Activated gamma-delta T cell treated with Interleukin-2 at 50 U/mL for 16 hours (primary cell): ENCODE results near the gene PAX2.

Experiments
- DNase-seq: peaks from one replicate; pipeline ENCODE4 v3.0.0-alpha.2; 2020

PAX2 gene

DNA sequence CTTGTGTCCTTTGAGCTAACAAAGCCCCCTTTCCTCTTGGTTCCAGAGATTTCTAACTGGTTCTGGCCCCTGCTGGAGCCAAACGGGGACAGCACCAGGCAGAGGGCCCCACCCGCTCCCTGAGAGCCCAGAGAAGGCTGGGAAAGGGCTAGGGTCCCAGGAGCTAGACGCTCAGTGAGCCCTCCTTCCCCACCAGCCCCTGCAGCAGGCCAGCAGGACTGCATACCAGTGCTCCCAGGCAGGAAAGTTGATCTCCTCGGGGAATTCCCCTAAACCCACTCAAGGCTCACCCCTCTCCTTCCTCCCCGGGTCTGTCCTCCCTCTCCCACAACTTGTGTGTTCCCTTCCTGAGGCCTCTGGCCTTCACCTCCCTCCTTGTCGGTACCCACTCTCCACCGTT lies 47.7 kb downstream of the PAX2 start:
- no peak for DNase-seq

DNA sequence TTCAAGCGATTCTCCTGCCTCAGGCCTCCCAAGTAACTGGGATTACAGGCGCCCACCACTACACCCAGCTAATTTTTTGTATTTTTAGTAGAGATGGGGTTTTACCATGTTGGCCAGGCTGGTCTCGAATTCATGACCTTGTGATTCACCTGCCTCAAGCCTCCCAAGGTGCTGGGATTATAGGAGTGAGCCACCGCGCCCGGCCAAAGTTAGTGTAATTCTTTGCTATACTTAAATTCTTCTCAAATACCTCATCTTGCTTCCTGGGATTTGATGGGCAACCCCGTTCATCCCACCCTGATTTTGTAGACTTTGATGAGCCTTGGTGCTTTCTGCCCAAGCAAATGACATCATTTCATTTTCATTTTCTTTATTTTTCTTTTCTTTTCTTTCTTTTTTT lies 54.5 kb downstream of the PAX2 start:
- DNase-seq = no peak

DNA sequence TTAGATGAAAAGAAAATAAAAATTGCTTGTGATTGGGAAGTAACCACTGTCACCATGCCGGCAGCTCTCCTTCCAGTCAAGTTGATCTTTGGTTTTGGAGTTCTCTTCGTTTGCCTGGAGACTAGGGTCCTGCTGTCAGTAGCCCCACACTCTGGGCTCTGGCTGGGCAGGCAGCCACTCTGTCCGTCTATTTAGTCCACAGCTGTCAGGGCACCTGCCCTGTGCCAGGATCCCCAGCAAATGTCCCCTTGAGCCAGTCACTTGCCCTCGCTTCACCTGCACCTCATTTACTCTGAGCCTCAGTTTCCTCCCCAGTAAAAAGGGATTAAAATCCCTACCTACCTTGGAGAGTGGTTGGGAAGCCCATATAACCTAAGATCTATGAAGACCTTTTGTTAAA lies 55.5 kb downstream of the PAX2 start:
- no peak for DNase-seq

DNA sequence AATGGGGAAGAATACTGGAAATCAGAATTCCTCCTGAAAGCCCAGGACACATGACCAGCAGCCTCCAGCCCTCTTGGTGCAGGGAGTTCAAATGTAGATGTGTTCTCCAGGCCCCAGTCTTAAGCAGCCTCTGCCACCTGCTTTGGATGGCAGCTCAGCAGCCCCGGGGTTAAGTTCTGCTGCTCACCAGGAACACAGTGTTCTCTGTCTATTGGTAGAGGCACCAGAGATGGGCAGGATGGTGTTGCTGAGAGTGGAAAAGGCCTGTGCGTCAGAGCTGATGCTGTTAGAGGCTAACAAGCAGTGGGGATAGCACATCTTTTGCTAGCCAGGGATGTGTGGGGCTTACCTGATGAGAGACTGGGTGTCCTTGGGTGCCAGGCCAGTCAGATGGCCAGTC lies 56.8 kb downstream of the PAX2 start:
- DNase-seq = no peak

DNA sequence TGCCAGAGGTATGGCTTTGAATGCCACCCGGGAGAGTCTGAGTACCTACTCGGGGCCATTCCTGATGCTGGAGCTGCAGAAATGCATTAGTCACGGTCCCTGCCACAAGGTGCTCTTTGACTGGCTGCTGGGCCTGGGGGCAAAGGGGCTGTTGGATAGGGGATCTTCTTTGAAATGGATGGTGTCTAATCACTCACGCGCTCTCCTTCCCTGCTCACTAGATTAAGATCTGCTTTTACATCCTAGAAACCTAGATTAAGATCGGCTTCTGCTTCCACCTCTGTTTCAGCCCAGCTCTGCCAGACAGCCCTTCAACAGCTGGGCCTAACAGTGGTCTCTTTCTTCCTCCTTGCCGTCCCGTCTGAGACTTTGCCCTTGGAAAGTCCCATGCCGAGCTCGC lies 57.2 kb downstream of the PAX2 start:
- no peak for DNase-seq

DNA sequence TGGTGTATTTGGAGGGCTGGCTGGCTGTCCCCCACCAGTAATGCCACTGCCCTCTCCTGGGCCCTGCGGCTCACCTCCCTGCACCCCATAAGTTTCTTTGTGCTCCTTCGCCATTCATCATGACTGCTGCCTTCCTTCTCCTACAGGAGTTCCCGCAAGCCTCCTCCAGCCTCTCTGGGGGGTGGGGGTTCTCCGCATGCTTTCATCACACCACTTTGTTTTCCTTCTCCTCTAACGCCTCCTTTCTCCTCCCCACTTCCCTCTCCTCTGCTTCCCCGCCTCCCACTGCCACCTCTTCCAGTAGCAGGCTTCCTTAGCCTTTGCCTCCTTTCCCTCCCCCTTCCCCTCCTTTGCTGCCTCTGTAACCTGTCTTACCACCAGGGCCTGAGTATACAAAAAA lies 58.1 kb downstream of the PAX2 start:
- DNase-seq = no peak

DNA sequence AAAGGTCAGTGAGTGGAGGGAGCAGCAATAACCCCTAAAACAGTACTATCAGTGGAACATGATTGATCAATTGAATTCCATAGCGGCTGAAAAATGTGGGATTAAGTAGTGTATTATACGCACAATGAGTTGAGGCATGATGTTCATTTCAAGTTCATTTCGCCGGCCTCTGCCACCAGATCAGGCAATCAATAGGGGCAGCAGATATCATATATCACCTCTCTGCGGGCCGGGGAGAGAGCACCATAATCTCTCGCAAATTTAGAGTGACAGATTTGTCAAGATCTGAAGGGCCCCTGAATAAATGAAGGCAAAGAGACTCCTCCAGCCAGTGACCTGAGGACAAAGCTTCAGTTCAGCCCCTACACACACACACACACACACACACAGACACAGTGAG lies 58.5 kb downstream of the PAX2 start:
- DNase-seq = no peak

DNA sequence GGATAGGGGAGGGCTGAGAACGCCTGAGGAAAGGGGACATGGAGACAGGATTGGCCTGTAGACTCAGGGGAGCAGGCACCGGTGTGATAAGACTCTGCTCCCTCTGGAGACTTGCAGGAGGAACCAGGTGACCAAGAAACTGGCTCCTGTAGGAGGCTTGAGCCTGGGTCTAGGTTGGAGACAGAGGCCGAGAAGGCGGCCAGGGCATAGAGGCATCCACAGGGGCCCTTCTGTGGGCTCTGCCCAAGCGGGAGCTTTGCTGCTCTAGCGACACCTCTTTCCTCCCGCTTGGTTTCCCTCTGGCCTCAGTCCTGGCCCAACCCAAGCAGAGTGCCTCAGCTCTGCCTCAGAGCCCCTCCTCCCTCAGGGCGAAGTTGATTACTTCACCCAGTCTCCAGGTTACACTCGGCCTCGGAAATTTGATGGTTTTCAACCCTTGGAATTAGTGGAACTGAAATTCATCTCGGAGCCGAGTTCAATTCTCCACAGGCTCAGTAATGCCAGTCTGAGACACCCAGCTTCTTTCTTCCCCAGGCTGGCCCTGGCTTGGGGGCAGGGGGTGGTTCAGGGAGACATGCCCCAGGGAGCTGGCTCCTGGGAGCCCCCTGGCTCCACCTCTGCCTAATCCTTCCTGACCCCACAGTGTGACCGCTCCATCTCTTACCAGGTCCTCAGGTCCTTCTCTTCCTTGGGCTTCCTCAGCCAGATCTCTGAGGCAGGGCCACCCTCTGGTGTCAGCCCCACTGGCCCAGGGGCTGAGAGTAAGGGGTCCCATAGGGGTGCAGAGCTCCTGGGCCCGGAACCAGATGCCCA lies 60.4 kb downstream of the PAX2 start:
- no peak for DNase-seq

DNA sequence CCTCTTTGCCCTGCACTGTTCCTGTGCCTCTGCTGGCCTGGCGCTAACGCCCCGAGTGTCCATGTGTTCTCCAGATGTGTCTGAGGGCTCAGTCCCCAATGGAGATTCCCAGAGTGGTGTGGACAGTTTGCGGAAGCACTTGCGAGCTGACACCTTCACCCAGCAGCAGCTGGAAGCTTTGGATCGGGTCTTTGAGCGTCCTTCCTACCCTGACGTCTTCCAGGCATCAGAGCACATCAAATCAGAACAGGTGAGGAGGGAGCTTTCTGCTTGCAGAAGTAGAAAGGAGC lies 60.9 kb downstream of the PAX2 start:
- DNase-seq = no peak

DNA sequence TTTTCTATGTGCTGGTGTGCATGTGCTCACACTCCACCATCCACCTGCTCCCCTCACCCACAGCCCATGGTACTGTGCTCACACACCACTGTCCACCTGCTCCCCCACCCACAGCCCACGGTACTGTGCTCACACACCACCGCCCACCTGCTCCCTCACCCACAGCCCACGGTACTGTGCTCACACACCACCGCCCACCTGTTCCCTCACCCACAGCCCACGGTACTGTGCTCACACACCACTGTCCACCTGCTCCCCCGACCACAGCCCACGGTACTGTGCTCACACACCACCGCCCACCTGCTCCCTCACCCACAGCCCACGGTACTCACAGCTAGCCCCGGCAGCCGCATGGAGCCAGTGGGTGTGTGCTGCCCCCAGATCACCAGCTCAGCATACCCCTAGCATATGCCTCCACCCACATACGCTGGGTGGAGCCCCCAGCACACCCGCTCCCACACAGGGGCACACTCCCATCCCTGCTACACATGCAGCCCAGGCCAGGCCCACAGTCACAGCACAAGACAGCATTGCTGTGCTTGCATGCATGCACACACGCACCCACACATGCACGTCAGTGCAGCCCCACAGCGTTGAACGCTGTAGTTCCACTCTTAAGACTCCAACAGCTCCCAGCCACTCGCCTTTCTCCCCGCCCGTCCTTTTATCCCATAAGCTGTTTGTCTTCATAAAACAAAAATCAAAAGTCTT lies 62.0 kb downstream of the PAX2 start:
- DNase-seq = no peak

DNA sequence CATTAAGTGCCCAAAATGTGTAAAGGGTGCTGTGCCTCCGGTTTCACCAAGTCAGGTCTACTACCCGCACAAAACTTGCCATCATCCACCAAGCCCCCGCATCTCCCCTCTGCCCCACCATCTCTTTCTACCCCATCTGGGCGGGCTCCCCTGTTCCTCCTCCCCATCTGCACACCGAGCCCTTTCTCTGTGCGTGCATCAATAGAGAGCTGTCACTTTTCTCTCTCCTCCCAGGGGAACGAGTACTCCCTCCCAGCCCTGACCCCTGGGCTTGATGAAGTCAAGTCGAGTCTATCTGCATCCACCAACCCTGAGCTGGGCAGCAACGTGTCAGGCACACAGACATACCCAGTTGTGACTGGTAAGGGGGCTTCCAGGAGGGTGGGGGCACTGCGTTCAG lies 63.5 kb downstream of the PAX2 start:
- no peak for DNase-seq

DNA sequence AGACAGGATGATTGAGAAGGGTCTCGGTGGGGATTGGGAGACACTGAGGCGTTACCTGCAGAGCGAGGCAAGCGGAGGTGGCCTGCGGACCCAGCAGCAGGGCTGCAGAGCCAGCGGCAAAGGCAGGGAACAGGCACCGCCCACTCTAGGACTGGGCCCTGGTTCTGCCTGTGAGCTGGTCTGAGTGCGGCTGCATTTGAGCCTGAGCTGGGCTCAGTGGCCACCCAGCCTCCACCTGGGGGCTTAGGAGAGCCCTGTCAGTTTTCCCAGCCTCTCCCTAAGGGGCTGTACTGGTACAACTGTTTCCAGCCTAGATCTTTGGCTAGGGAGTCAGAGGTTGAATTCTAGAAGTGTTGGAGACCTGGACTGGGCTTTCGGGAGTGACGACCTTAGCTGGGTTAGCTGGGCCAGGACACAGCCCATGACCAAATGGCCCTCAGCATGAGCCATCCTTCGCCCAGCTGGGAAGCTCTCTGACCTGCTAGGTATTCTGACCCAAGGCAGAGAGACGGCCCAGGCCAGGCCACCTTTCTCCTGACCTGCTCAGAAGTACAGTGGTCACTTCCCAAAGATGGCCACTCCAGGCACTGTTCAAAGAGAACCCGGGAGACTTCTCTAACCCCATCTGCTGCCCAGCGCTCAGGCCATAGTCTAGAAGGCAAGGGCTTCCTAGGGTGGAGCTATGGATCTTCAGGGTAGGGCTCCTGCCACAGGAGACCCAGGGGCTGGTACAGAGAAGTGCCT lies 64.9 kb downstream of the PAX2 start:
- no peak for DNase-seq

DNA sequence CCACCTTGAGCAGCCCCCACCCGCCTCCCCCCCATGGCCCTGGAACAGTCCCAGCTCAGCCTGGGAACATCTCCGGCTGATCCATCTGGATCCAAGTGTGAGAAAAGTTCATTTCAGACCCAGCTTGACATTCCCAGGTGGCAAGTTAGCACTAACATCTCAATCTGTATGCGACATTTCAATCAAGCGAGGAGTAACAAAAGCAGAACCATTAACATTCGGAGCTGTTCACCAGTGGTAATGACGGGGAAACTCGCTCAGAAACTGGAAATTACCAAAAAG lies 65.4 kb downstream of the PAX2 start:
- DNase-seq = no peak

DNA sequence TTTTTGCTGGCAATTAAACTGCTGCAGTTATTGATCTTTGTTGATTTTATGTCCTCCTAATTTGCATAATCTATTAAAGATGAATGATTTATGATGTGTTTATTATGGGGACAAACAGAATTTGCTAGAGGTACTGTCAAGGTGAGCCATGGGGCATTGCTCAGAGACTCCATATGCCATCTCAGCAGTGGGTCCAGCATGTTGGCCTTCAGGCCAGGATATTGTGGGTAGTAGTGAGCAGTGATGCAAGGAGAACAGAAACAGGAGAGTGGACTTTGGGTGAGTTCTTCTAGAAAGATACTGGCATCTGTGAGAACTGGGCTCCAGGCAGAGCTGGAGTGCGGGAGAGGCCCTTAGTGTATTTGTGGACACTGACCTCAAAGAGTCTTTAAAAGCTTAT lies 65.9 kb downstream of the PAX2 start:
- DNase-seq = no peak

DNA sequence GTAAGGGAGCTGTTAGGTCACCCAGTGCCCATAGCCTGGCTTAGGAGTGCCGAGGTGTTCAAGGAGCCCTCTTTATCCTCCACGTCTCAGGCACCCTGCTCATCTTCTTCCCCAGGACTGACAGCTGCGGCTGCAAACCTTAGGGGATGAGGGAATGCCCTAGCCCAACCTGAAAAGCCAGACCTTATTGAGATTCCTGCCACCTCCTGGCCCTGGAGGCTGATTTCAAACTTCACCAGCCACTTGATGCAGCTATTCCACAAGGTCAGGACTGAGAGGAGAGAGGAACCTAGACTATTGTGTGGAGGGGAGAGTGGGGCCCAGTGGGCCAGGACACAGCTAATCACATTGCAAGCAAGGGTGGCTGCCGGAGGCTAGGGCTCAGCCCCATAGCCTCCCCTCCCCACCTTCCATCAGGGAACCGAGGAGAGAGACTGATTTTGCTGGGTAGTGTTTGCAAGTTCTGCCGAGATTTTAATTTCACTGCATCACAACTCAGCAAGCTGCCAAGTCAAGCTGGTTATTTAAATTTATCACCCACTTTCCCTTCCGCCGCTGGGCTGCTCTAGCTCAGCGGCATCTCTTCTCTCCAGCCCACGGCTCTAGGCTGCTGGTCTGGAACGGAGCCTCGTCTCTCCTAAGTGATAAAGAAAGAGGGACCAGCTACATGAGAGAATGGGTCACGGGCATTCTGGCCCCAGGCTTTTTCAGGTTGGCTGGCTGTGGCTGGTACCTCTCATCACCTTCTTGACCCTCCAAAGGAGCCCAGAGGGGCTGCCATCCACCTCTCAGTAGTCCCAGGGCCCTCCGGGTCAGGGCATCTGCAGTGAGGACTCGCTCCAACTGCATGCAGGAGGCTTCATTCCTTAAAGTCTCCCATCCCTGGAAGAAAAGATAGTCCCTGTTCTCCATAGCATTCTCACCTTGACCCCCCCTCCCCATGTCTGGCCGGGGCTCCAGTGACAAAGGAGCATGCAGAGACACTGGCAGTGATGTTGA lies 66.7 kb downstream of the PAX2 start:
- DNase-seq = no peak

DNA sequence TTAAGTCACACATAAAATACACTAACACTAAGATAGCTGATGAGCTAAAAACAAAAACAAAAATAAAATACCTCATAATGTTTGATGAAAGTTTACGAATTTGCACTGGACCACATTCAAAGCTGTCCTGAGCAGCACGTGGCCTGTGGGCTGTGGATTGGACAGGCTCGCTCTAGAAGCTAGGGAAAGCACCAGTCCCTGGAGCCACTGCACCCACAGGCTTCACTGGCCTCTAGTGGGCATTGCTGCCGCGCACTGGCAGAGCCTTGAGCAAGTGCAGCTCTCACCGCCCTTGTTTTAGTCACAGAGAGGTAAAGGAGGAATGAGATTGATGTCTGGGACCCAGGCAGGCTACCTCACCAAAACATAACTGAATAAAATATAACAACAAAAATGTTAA lies 67.6 kb downstream of the PAX2 start:
- no peak for DNase-seq

DNA sequence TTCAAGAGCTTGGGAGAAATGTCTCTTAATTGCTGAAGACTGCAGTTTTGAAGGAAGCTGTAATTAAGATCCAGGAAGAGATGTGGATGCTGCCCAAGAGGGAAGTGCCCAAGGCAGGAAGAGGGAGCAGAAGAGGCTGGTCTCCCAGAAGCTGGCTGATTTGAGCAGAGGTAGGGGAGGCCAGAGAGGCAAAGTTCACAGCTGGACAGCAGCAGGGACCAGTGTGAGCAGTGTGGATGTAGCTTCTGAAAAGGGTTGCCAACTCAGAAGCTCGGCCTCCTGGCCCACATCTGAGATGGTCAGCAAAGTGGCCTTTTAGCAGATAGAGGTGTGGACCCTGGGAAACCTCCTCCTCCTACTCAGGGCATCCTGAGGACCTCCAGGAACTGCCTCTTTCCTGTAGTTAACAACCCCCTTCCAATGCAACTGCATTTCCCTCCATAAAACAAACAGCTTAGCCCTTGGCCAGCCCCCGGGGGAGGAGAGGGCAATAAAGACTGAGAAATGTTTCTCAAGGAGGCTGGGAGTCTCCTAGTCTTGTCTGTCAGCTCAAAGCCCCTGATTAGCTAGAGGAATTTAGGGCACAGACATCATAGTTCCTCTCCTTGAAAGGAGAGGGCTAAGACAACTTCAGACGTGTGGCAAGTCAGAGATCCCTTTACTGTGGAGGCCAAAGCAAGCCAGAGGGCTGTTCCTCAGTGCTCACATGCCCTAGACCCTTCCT lies 69.5 kb downstream of the PAX2 start:
- DNase-seq = no peak

DNA sequence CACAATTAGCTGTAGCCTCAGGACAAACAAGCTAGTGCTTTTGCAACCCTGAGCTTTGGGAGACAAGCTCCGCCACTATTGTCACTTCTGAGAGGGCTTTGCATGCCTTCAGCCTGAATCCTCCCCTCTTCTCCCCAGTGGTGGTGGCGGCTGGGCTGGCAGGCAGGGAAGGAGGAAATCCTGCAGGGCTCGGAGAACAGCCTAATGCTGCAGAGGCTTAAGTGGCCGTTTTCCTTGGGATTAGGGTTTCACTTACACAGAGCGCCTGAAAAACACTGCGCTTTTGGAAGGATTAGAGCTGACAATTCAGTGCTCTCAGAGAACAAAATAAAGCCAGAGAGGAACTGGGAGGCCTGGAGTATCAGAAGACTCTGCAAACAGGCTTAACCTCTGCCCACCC lies 71.3 kb downstream of the PAX2 start:
- DNase-seq = no peak

DNA sequence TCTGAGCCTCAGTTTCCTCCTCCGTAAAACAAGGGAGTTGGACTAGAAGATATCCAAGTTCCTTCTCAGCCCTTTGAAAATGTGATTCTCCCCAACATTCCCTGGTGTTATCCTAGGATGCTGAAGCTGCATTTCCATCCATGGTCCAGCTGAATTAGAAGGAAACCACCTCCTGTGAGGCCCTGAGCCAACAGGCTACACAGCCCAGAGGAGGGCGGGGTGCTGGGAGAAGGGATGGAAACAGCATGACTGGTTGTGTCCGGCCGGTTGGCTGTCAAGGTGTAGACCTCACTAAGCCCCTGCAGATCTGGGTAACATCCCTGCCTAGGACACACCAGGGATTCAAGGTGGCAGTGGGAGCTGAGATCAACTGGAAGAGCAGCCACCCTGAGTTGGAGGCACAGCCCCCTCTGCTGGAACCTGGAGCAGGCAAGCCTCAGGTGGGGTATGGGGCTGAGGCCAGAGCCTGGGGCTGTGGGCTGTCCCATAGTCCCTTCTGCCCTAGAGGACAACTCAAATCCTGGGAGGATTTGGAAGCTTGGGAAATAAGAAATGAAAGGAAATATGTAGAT lies 72.0 kb downstream of the PAX2 start:
- DNase-seq = no peak

DNA sequence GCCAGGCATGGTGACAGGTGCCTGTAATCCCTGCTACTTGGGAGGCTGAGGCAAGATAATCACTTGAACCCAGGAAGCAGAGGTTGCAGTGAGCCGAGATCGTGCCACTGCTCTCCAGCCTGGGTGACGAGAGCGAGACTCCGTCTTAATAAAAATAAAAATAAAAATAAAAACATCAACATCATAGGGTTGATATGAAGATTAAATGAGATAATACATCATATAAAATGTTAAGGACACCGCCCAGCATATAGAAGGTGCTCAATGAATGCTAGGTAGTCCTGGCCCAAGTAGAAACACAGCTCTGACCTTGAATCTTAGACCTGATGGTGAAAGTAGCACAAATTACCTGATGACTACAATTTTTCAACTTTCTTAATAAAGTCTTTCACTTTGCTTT lies 74.0 kb downstream of the PAX2 start:
- no peak for DNase-seq

DNA sequence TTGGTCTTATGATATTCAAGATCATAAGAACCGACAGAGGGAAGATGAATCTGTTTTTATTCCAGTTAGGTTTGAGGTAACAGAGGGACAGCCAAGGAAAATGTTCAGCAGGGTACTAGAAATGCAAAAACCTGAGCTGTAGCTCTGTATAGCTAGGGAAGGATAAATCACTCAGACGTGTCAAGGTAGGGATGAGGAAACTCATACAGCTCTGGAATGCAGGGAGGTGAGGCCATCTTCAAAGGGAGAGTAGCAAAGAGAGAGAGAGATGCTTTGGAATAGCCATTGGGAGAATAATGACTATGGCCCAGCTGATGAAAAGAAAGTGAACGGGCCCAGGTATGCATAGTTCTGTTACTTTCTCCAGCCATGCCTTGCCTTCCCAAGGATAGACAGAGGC lies 77.8 kb downstream of the PAX2 start:
- DNase-seq = no peak

DNA sequence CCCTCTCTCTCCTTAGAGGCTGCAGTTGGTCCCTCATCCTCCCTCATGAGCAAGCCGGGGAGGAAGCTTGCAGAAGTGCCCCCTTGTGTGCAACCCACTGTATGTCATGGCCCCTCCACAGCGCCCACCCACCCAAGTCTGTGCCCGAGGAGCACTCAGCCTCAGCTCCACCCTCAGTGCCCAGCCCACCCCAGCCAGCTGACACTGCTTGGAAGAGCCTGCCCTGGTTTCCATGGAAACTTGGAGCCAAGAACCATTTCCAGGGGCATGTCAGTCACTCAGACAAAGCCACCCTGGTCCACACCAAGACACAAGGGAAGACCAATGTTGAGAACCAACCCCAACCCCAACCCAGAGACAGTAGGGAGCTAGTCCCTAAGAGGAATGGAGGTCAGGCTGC lies 79.5 kb downstream of the PAX2 start:
- DNase-seq = no peak
